Endothelial cell of umbilical vein (primary cell): ENCODE results near the gene MBD3L2. TPM values are rescaled to one million over a fixed set of nuclear protein-coding genes. Genes with fewer than 3 reads are reported as not detected.
A peak's percentile ranks its signal among the peaks of the same experiment; 100 is the strongest.
"Not testable (repeated sequence)": the region's sequence is repeated elsewhere in the genome, so short reads cannot be mapped to it uniquely, and the experiment has no call there.

Experiments
- BruUV-seq: library from RNA; stranded (reverse); fragments of 400-500 nt; replicated peaks from 2 replicates; lab custom pipeline; 2021; lab: Mats Ljungman, UMichigan
- CTCF ChIA-PET: fragments of 300-600, 350-600 bp; sonication (Branson Sonifier 250); formaldehyde crosslinking; loops from one replicate; lab custom pipeline; 2021; ENCODE audit warnings: antibody characterized with exemption, inconsistent platforms; lab: Charles Lee
- POLR2A ChIA-PET: fragments of 300-600, 350-600 bp; sonication (Branson Sonifier 250); formaldehyde crosslinking; loops from one replicate; lab custom pipeline; 2021; ENCODE audit warnings: antibody characterized with exemption, inconsistent platforms; lab: Charles Lee
- DNase-seq: peaks from one replicate; pipeline ENCODE4 v3.0.0-alpha.2; 2011; ENCODE audit warnings: low read depth, low spot score
- FAIRE-seq: peaks from 2 replicates; lab custom pipeline; 2011; peaks lifted over from hg19 to GRCh38; lab: Jason Lieb, UNC
- H2AFZ ChIP-seq: 2 replicates; pipeline ENCODE4 v1.6.0; 2012; ENCODE audit warnings: low read depth, low read length, control low read depth, inconsistent platforms
- H3K27ac ChIP-seq: 2 replicates; pipeline ENCODE4 v1.5.1; 2011; ENCODE audit warnings: low read depth, mild to moderate bottlenecking, control low read depth, low read length, moderate library complexity; ENCODE audit not compliant: insufficient read depth
- H3K27me3 ChIP-seq, 2 experiments: 2 replicates each; pipeline versions ENCODE4 v1.6.0 to v1.6.1; 2011; ENCODE audit warnings: low read length in 2 of 2, mixed read lengths in 1 of 2; ENCODE audit not compliant: control insufficient read depth in 2 of 2, insufficient read depth in 2 of 2
- H3K36me3 ChIP-seq, 2 experiments: 2 replicates in 1 of 2; 3 replicates in 1 of 2; pipeline ENCODE4 v1.5.1; 2011; ENCODE audit warnings: low read length in 2 of 2, mild to moderate bottlenecking in 1 of 2, moderate library complexity in 1 of 2; ENCODE audit not compliant: control insufficient read depth in 2 of 2, insufficient read depth in 2 of 2; ENCODE audit errors: extremely low read depth in 1 of 2
- H3K4me1 ChIP-seq: 3 replicates; pipeline ENCODE4 v1.5.1; 2011; ENCODE audit warnings: mild to moderate bottlenecking, low read length; ENCODE audit not compliant: control insufficient read depth, insufficient read depth; ENCODE audit errors: extremely low read depth
- H3K4me2 ChIP-seq: 2 replicates; pipeline ENCODE4 v1.6.1; 2011; ENCODE audit warnings: low read length, control low read depth, mixed read lengths; ENCODE audit not compliant: insufficient read depth
- H3K4me3 ChIP-seq, 3 experiments: fragments of 200-600 bp in 1 of 3; sonication (generic), shearing (Covaris generic) in 1 of 3; replicated peaks in 1 of 3; 2 replicates each; pipeline ENCODE4 v1.5.1; 2011 to 2016; ENCODE audit warnings: control low read depth in 3 of 3, low read length in 3 of 3, mild to moderate bottlenecking in 2 of 3, inconsistent platforms in 1 of 3, low read depth in 1 of 3, moderate library complexity in 1 of 3; ENCODE audit not compliant: insufficient read depth in 1 of 3
- H3K79me2 ChIP-seq: 2 replicates; pipeline ENCODE4 v1.6.0; 2012; ENCODE audit warnings: low read length, inconsistent platforms; ENCODE audit not compliant: control insufficient read depth, insufficient read depth
- H3K9ac ChIP-seq: replicated peaks from 2 replicates; pipeline ENCODE3; 2011; ENCODE audit warnings: low read length, control low read depth; ENCODE audit not compliant: insufficient read depth; ENCODE audit errors: extremely low read depth
- H3K9me1 ChIP-seq: replicated peaks from 3 replicates; pipeline ENCODE4 v1.6.0; 2011; ENCODE audit warnings: mild to moderate bottlenecking, low read length; ENCODE audit not compliant: control insufficient read depth, insufficient read depth; ENCODE audit errors: extremely low read depth
- H3K9me3 ChIP-seq: replicated peaks from 2 replicates; pipeline ENCODE4 v1.5.1; 2012; ENCODE audit warnings: low read length, inconsistent platforms; ENCODE audit not compliant: control insufficient read depth, insufficient read depth
- H4K20me1 ChIP-seq: replicated peaks from 2 replicates; pipeline ENCODE3; 2011; ENCODE audit warnings: mild to moderate bottlenecking, low read length; ENCODE audit not compliant: control insufficient read depth, insufficient read depth; ENCODE audit errors: extremely low read depth
- EZH2 ChIP-seq: IDR thresholded peaks from 2 replicates; pipeline ENCODE4 v1.6.1; 2012; ENCODE audit warnings: borderline replicate concordance, low read depth, mild to moderate bottlenecking, moderate library complexity, low read length, inconsistent platforms; ENCODE audit not compliant: severe bottlenecking
- FOS ChIP-seq: IDR thresholded peaks from 2 replicates; pipeline ENCODE4 v1.6.1; 2011; ENCODE audit warnings: mild to moderate bottlenecking, low read length, moderate library complexity, borderline replicate concordance; ENCODE audit not compliant: insufficient read depth
- GATA2 ChIP-seq: IDR thresholded peaks from 2 replicates; pipeline ENCODE4 v1.7.0; 2011; ENCODE audit warnings: low read depth, mild to moderate bottlenecking, moderate library complexity, mixed read lengths, low read length; ENCODE audit not compliant: insufficient read length, insufficient read depth
- JUN ChIP-seq: IDR thresholded peaks from 2 replicates; pipeline ENCODE4 v1.6.1; 2011; ENCODE audit warnings: borderline replicate concordance, low read depth; ENCODE audit not compliant: insufficient read length, insufficient read depth
- MYC ChIP-seq: IDR thresholded peaks from one replicate; pipeline ENCODE4 v1.6.1; 2011; ENCODE audit warnings: mild to moderate bottlenecking, low read depth, low read length
- POLR2A ChIP-seq: IDR thresholded peaks from 2 replicates; pipeline ENCODE4 v1.6.1; 2012; ENCODE audit warnings: low read depth, mild to moderate bottlenecking, control low read depth, low read length
- POLR2AphosphoS5 ChIP-seq: IDR thresholded peaks from 2 replicates; pipeline ENCODE4 v1.6.1; 2012; ENCODE audit warnings: low read depth, mild to moderate bottlenecking, control low read depth, low read length, moderate library complexity; ENCODE audit not compliant: insufficient read depth
- dilution Hi-C: fragments of 300-500 bp; cut with MboI; formaldehyde crosslinking; loops from one replicate; pipeline ENCODE4 v1.15.0; 2019; ENCODE audit warnings: low sequenced_read_pairs; ENCODE audit not compliant: extremely low pct_ligation_motif_present
- intact Hi-C: fragments of 100-400 bp; cut with micrococcal nuclease; formaldehyde crosslinking; loops from one replicate; pipeline ENCODE4 v1.10.0; 2022
- polyA plus RNA-seq, 4 experiments: library from polyadenylated mRNA; depleted of rRNA in 3 of 4; stranded (reverse) in 3 of 4; unstranded in 1 of 4; fragments of >200 nt; gene quantifications; 2 replicates each; pipeline versions ENCODE4 v1.2.1 to v1.2.3, GENCODE V29; 2011 to 2012; ENCODE audit warnings: missing spikeins in 1 of 4
- total RNA-seq: library from RNA; stranded (reverse); gene quantifications from 2 replicates; pipeline ENCODE4 v1.2.3, GENCODE V29; 2021
- TF ChIP-seq, protein P1 (sequence below), 2 donors: IDR thresholded peaks; 1 replicate in 1 of 2; 2 replicates in 1 of 2; pipeline ENCODE4 v1.5.1; 2011; ENCODE audit warnings: low read length in 2 of 2, mild to moderate bottlenecking in 2 of 2, moderate library complexity in 2 of 2, control low read depth in 1 of 2, inconsistent platforms in 1 of 2, low read depth in 1 of 2; ENCODE audit not compliant: insufficient read depth in 1 of 2; ENCODE audit errors: extremely low read depth in 1 of 2
- TF ChIP-seq, protein P2 (sequence below): IDR thresholded peaks from 2 replicates; pipeline ENCODE4 v1.6.1; 2011; ENCODE audit not compliant: insufficient read depth, insufficient read length

MBD3L2 gene
- total and polyA plus RNA-seq, 2 donors (not counting 3 experiments of a cell fraction or from before 2014, with no cell fraction given): not detected

DNA sequence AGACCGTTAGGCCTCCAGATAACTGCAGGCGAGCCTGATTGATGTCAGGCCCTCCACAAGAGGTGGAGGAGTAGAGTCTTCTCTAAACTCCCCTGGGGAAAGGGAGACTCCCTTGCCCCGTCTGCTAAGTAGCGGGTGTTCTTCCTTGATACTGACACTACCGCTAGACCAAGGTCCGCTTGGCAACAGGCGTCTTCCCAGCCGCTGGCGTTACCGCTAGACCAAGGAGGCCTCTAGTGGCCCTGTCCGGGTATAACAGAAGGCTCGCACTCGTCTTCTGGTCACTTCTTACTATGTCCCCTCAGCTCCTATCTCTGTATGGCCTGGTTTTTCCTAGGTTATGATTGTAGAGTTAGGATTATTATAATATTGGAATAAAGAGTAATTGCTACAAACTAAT, 18.0 kb downstream of the MBD3L2 start:
- dilution Hi-C loops, H3K4me1 ChIP-seq, POLR2A ChIA-PET, H3K4me3 ChIP-seq, H4K20me1 ChIP-seq, H2AFZ ChIP-seq, H3K9me1 ChIP-seq, H3K4me2 ChIP-seq, H3K9me3 ChIP-seq, BruUV-seq, H3K79me2 ChIP-seq, H3K36me3 ChIP-seq, H3K27me3 ChIP-seq, H3K9ac ChIP-seq, H3K27ac ChIP-seq, intact Hi-C loops, DNase-seq: not testable (repeated sequence)
- FAIRE-seq: peak; percentile 77
- CTCF ChIA-PET: interaction anchor here (0.6 kb wide), 1 partner anchor 177 kb away, joined by 3 read pairs; no protein-coding TSS in a partner anchor
- TF ChIP-seq, protein P1, sequence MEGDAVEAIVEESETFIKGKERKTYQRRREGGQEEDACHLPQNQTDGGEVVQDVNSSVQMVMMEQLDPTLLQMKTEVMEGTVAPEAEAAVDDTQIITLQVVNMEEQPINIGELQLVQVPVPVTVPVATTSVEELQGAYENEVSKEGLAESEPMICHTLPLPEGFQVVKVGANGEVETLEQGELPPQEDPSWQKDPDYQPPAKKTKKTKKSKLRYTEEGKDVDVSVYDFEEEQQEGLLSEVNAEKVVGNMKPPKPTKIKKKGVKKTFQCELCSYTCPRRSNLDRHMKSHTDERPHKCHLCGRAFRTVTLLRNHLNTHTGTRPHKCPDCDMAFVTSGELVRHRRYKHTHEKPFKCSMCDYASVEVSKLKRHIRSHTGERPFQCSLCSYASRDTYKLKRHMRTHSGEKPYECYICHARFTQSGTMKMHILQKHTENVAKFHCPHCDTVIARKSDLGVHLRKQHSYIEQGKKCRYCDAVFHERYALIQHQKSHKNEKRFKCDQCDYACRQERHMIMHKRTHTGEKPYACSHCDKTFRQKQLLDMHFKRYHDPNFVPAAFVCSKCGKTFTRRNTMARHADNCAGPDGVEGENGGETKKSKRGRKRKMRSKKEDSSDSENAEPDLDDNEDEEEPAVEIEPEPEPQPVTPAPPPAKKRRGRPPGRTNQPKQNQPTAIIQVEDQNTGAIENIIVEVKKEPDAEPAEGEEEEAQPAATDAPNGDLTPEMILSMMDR (IDR thresholded peaks at IDR 0.05; ENCODE audit: extremely low read depth in 1 of 2, insufficient read depth in 1 of 2, low read depth in 1 of 2, low read length in 2 of 2): peak; percentile 4 to 26

DNA sequence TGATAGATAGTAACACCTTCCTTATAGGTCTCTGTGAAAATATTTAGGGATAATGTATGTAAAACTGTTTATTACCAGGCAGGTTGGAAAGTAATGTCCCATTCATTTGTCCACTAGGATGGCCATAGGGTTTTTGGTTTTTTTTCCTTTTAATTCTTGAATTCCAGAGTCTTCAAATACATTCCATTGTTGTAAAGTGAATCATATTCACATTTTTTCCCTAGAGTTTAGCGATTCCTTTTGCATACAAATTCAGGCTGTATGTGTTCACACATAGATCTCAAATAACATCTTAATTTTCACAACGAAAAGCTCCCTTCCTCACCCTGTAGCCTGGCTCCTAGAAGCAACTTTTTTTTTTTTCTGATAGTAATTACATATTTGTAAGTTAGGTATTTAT, 18.6 kb downstream of the MBD3L2 start:
- ChIA-PET CTCF (no interaction called here), POLR2A (interaction anchor here (0.5 kb wide), 1 partner anchor 421 kb away, joined by 7 read pairs; no protein-coding TSS in a partner anchor)

More for the DNA sequence above, 18.6 kb downstream of the MBD3L2 start:
- no peak overlapping the region for H3K9ac ChIP-seq
- TF ChIP-seq GATA2 (no peak), FOS (no peak), POLR2AphosphoS5 (no peak), MYC (no peak), JUN (no peak), POLR2A (no peak), EZH2 (no peak)
- TF ChIP-seq, protein P2, sequence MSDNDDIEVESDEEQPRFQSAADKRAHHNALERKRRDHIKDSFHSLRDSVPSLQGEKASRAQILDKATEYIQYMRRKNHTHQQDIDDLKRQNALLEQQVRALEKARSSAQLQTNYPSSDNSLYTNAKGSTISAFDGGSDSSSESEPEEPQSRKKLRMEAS: no peak
- TF ChIP-seq, protein P1 (IDR thresholded peaks at IDR 0.05; ENCODE audit: extremely low read depth in 1 of 2, insufficient read depth in 1 of 2, low read depth in 1 of 2, low read length in 2 of 2): no peak
- no peak overlapping the region for H3K4me3 ChIP-seq
- peaks cover 9% of the 10 kb centered on the region for H3K79me2 ChIP-seq
- peaks cover 7% of the 10 kb centered on the region for H3K4me1 ChIP-seq
- no peaks in the 10 kb centered on the region for H3K9me3 ChIP-seq
- FAIRE-seq (no peak), DNase-seq (no peak)
- no peaks in the 10 kb centered on the region for H4K20me1 ChIP-seq
- no peak overlapping the region for H2AFZ ChIP-seq
- no peaks in the 10 kb centered on the region for H3K27me3 ChIP-seq
- no peaks in the 10 kb centered on the region for H3K9me1 ChIP-seq
- intact Hi-C loops (no loop called here), dilution Hi-C loops (no loop called here)
- BruUV-seq: no TSS peak
- H3K27ac ChIP-seq: no peak overlapping the region
- no peak overlapping the region for H3K4me2 ChIP-seq
- peaks cover 2 to 6% of the 10 kb centered on the region in 2 experiments for H3K36me3 ChIP-seq
